GM06990 (cell line): Measurements from ENCODE around the gene PAXX.

Experiments used
- DNase-seq: peaks from one replicate; pipeline ENCODE4 v3.0.0-alpha.2; 2011; ENCODE audit not compliant: insufficient read length; ENCODE audit errors: extremely low read depth
- H3K27me3 ChIP-seq: replicated peaks from 2 replicates; pipeline ENCODE4 v1.6.0; 2011; ENCODE audit warnings: low read length; ENCODE audit not compliant: control insufficient read depth, insufficient read depth
- H3K36me3 ChIP-seq: 2 replicates; pipeline ENCODE4 v1.5.1; 2011; ENCODE audit warnings: low read length; ENCODE audit not compliant: control insufficient read depth, insufficient read depth
- H3K4me3 ChIP-seq: replicated peaks from 2 replicates; pipeline ENCODE4 v1.5.1; 2011; ENCODE audit warnings: low read depth, mild to moderate bottlenecking, control low read depth, low read length
- TF ChIP-seq, protein P1 (sequence below): IDR thresholded peaks from 2 replicates; pipeline ENCODE4 v1.5.1; 2011; ENCODE audit warnings: low read length, control low read depth, mild to moderate bottlenecking, inconsistent platforms; ENCODE audit not compliant: insufficient read depth, poor library complexity, severe bottlenecking

PAXX gene, protein sequence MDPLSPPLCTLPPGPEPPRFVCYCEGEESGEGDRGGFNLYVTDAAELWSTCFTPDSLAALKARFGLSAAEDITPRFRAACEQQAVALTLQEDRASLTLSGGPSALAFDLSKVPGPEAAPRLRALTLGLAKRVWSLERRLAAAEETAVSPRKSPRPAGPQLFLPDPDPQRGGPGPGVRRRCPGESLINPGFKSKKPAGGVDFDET

DNA sequence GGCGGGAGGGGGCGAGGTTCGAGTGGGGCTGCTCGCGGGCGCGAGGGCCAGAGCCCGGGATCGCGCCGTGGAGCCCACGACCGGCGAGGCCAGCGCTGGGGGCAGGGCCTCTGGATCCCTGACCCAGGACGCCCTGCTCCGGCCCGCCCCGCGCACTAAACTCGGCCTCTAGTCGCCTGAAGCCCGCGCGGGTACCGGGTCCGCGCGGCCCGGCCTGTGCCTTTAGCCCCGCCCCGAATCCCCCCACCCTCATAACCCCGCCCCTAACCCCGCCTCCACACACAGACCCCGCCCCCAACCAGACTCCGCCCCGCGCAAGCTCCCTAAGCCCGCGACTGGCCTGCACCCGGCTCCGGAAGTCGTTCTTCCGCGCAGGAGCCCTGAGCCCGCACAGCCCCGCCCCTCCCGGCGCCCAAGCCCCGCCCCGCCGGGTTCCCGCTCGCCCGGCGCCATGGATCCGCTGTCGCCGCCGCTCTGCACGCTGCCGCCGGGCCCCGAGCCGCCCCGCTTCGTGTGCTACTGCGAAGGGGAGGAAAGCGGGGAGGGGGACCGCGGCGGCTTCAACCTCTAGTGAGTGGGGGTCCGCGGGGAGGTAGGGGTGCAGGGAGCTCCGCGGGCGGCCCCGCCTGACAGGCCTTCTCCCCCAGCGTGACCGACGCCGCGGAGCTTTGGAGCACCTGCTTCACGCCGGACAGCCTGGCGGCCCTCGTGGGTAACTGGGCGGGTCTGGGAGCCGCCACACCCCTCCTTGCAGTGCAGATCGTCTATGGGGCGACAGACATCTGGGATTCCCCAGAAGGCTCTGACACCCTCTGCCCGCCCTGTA lies at the start of gene PAXX:
PAXX (plus strand) TSS at position 430 of the 826 bp plus-strand sequence; CDS start at position 452, 22 bp downstream.
- TF ChIP-seq, protein P1, sequence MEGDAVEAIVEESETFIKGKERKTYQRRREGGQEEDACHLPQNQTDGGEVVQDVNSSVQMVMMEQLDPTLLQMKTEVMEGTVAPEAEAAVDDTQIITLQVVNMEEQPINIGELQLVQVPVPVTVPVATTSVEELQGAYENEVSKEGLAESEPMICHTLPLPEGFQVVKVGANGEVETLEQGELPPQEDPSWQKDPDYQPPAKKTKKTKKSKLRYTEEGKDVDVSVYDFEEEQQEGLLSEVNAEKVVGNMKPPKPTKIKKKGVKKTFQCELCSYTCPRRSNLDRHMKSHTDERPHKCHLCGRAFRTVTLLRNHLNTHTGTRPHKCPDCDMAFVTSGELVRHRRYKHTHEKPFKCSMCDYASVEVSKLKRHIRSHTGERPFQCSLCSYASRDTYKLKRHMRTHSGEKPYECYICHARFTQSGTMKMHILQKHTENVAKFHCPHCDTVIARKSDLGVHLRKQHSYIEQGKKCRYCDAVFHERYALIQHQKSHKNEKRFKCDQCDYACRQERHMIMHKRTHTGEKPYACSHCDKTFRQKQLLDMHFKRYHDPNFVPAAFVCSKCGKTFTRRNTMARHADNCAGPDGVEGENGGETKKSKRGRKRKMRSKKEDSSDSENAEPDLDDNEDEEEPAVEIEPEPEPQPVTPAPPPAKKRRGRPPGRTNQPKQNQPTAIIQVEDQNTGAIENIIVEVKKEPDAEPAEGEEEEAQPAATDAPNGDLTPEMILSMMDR, result no peak
- peak; percentile 92 for DNase-seq
- no peaks in the 10 kb centered on the region; the same call in 1 of the 2 replicates for H3K27me3 ChIP-seq
- H3K4me3 ChIP-seq, result peak within 1 kb of the TSS; percentile 62
- no peaks in the 10 kb centered on the region; the same call in 1 of the 2 replicates for H3K36me3 ChIP-seq

DNA sequence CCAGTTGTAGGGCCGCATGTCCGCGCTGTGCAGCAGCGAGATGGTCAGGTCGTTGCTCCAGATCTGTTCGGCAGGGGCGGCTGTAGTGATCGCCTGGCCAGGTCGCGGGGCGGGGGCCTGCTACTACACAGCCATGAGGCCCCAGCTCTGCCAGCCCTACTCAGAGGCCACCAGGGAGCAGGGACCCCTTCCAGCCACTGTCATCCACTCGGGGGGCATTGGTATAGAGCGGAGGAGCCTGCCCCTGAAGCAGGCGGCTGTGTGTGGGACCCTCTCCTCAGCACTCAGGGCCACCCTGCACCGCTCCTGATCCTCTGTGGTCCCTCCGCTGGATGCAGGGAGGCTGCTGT lies 49.4 kb upstream of the PAXX start:
- peaks cover 33% of the 10 kb centered on the region for H3K36me3 ChIP-seq
- no peaks in the 10 kb centered on the region for H3K27me3 ChIP-seq
- peak overlapping the region; percentile 94 for H3K4me3 ChIP-seq
- TF ChIP-seq, protein P1, result no peak
- no peak for DNase-seq

DNA sequence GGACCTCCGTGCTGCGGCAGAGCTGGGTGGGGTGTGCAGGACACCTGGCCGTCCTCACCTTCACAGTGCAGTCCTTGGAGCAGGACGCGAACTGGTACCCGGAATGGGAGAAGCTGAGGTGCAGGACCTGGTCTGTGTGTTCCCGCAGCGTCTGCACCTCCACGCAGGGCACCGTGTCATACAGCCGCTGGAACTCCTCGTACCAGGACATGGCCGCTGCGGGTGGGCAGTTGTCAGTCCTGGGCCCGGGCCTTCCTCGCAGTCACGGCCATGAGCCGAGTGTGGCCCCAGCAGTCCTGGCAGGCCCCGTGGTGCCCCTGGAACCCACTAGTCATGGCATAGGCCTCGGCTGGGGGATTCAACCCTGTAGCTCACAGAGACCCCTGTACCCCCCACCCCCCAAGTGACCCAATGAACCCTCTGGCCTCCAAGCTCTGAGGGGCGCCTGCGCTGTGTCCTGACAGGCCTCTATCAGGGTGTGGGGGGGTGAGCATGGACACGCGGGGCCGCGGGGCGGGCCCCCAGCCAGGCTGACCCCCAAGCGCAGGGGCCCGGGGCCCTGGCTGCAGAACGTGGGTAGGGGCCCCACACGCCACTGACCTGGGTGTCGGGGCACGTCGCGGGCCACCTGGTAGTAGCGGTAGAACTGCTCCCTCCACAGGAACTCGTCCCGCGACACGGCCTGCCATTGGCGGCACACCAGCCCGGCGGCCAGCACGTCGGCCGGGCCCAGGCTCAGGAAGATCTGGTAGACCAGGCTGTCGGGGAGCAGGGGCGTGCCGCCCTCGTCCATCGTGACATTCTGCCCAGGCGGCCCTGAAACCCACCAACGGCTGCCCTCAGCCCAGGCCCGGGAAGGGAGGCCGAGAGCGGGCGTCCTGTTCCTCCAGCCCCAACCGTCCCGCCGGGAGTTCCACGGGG lies 48.7 kb upstream of the PAXX start:
- Histone ChIP-seq H3K36me3 (peaks cover 33% of the 10 kb centered on the region), H3K4me3 (peak overlapping the region; percentile 94), H3K27me3 (no peaks in the 10 kb centered on the region)
- TF ChIP-seq, protein P1, result no peak
- DNase-seq, result peak; percentile 64

DNA sequence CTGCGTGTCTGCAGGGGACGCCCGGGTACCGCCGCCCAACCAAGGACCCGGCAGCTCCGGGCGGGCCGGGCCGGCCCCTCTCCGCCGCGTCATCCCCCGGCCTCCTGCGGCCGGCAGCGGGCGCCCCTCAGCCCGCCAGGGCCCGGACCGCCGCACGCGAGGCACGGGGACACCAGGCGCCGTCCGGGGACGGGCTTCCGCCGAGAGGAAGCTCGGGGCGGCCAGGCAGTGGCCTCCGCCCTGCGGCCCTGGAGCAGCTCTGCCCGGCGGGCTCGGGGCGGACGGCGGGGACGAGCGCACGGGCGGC lies 48.1 kb upstream of the PAXX start:
- H3K4me3 ChIP-seq, result peak overlapping the region; percentile 94
- H3K27me3 ChIP-seq, result no peaks in the 10 kb centered on the region
- TF ChIP-seq, protein P1, result no peak
- no peak for DNase-seq
- H3K36me3 ChIP-seq, result peaks cover 33% of the 10 kb centered on the region

DNA sequence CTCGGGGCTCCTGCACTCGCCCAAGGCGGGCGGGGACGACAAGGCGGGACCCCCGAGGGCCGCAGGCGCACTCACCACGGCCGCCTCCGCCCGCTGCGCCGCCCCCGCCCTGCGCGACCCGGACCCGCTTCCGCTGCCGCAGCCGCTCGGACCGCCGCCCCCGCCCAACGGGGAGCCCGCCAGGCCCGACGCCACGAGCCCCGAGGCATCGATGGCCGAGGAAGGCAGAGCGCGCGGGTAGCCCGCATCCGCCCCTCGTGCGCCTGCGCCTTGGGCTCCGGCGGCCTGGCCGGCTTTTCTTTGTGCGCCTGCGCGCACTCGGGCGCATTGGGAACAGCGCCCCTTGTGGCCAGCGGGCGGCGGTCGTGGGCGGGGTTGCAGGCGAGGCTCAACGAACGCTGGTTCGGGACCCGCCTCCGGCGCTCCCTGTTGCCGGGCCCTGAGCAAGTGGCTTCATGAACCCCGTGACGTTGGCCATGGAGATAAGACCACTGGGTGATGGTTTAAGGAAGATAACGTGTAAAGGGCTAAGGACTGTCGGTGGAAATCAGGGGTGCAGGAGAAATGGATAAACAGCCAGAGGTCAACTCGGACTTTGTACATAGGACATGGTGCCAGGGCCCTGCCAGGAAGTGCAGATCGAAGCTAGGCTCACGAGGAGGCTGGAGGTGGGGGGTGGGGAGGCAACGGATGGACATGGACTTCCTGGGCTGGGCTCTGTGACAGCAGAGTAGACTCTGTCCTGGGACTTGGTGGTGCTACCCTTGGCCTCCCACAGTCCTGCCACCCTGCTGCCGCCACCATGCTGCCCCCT lies 47.5 kb upstream of the PAXX start, which contains the start of the genes C8G and FBXW5:
C8G (plus strand) TSS at position 725 of the 814 bp plus-strand sequence; CDS start at position 803, 78 bp downstream.
FBXW5 (minus strand) TSS at position 220 of the 814 bp plus-strand sequence. CDS start 655 bp downstream, outside the sequence.
- DNase-seq, result peak; percentile 95
- TF ChIP-seq, protein P1, result peak; percentile 92
- Histone ChIP-seq H3K4me3 (peak within 1 kb of the TSS; percentile 94), H3K36me3 (peaks cover 29% of the 10 kb centered on the region), H3K27me3 (no peaks in the 10 kb centered on the region)
